Lower leg skin (tissue), 3 donors: ENCODE measurements around the gene TALDO1.

Source experiments
- POLR2A ChIP-seq, 2 donors: fragments of 450-650 bp; IDR thresholded peaks; one replicate each; pipeline ENCODE4 v1.6.1; 2016 to 2017; ENCODE audit warnings: antibody characterized with exemption in 2 of 2, mild to moderate bottlenecking in 1 of 2, moderate library complexity in 1 of 2
- TF ChIP-seq, protein P1 (sequence below), 3 donors: fragments of 450-650 bp; IDR thresholded peaks; one replicate each; pipeline ENCODE4 v1.5.1; 2016; ENCODE audit warnings: antibody characterized with exemption in 3 of 3, mild to moderate bottlenecking in 3 of 3, moderate library complexity in 2 of 3

DNA sequence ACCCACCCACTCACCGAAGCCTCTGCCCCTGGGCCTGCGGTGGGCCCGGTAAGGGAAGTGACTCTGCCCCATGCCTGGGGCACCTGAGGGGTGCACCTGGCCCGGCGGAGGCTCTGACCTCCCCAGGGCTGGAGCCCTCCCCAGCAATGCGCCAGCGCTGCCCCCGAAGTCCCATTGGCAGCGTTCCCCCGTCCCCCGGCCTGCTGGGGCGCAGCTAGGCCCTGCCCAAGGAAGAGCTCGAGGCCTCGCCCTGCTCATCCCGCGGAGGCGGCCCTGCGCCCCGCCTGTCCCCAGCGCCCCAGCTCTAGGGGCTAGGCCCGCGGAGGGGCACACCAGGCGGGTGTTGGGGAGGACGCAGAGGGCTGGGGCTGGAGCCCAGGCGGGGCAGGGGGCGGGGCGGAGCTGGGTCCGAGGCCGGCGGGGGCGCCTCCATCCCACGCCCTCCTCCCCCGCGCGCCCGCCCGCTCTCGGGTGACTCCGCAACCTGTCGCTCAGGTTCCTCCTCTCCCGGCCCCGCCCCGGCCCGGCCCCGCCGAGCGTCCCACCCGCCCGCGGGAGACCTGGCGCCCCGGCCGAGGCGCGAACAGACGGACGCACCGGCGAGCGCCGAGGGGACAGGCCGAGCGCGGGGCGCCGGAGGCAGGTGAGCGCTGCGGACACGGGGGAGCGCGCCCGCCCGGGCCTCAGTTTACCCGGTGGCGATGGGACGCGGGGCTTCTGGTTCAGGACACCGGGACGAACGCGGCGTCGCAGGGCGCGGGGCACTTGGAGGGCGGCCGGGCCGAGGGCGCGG is 41.4 kb upstream of the TALDO1 start, which contains the start of gene EPS8L2:
- TF ChIP-seq, protein P1, sequence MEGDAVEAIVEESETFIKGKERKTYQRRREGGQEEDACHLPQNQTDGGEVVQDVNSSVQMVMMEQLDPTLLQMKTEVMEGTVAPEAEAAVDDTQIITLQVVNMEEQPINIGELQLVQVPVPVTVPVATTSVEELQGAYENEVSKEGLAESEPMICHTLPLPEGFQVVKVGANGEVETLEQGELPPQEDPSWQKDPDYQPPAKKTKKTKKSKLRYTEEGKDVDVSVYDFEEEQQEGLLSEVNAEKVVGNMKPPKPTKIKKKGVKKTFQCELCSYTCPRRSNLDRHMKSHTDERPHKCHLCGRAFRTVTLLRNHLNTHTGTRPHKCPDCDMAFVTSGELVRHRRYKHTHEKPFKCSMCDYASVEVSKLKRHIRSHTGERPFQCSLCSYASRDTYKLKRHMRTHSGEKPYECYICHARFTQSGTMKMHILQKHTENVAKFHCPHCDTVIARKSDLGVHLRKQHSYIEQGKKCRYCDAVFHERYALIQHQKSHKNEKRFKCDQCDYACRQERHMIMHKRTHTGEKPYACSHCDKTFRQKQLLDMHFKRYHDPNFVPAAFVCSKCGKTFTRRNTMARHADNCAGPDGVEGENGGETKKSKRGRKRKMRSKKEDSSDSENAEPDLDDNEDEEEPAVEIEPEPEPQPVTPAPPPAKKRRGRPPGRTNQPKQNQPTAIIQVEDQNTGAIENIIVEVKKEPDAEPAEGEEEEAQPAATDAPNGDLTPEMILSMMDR (IDR thresholded peaks at IDR 0.05), result no peak
- TF ChIP-seq POLR2A (IDR thresholded peaks at IDR 0.05), result no peak
